Measurements from ENCODE around the gene ATXN2.
A peak's percentile ranks its signal among the peaks of the same experiment; 100 is the strongest.
"Not testable (repeated sequence)": the region's sequence is repeated elsewhere in the genome, so short reads cannot be mapped to it uniquely, and the experiment has no call there.

ATXN2 gene

GRCh38 chr12:111573476-111573875, 25.6 kb downstream of the ATXN2 start:
- DNase-seq, result no peak

GRCh38 chr12:111570084-111570961, 28.8 kb downstream of the ATXN2 start:
- DNase-seq, result no peak

GRCh38 chr12:111569363-111570083, 29.6 kb downstream of the ATXN2 start:
- no peak for DNase-seq

- not testable (repeated sequence) for DNase-seq
Observed at GRCh38 chr12:111560844-111561243, 38.3 kb downstream of the ATXN2 start.

- no peak for DNase-seq
Observed at GRCh38 chr12:111558107-111558376, 41.1 kb downstream of the ATXN2 start.

GRCh38 chr12:111557271-111558106, 41.6 kb downstream of the ATXN2 start:
- DNase-seq, result no peak

- no peak for DNase-seq
Observed at GRCh38 chr12:111556676-111557075, 42.4 kb downstream of the ATXN2 start.

GRCh38 chr12:111555313-111555712, 43.8 kb downstream of the ATXN2 start:
- DNase-seq, result not testable (repeated sequence)

- no peak for DNase-seq
Observed at GRCh38 chr12:111546758-111547383, 52.2 kb downstream of the ATXN2 start.

- no peak for DNase-seq
Observed at GRCh38 chr12:111546171-111546570, 52.9 kb downstream of the ATXN2 start.

GRCh38 chr12:111544032-111544431, 55.1 kb downstream of the ATXN2 start:
- no peak for DNase-seq

GRCh38 chr12:111532751-111533150, 66.4 kb downstream of the ATXN2 start:
- no peak for DNase-seq

GRCh38 chr12:111529424-111530368, 69.4 kb downstream of the ATXN2 start:
- DNase-seq, result peak in 29 of 56 donors; percentile 0 to 46 (median 14)

- no peak for DNase-seq
Observed at GRCh38 chr12:111523587-111524167, 75.4 kb downstream of the ATXN2 start.

GRCh38 chr12:111521801-111522200, 77.3 kb downstream of the ATXN2 start:
- DNase-seq, result no peak

GRCh38 chr12:111519937-111520336, 79.2 kb downstream of the ATXN2 start:
- DNase-seq, result no peak

- no peak for DNase-seq
Observed at GRCh38 chr12:111519083-111519482, 80.0 kb downstream of the ATXN2 start.

- not testable (repeated sequence) for DNase-seq
Observed at GRCh38 chr12:111507719-111508118, 91.4 kb downstream of the ATXN2 start.

GRCh38 chr12:111507258-111507657, 91.9 kb downstream of the ATXN2 start:
- DNase-seq, result not testable (repeated sequence)

GRCh38 chr12:111506260-111506659, 92.9 kb downstream of the ATXN2 start:
- no peak for DNase-seq
